Lung microvascular endothelial cell (primary cell): ENCODE data around the gene NCBP2. TPM values are rescaled to one million over a fixed set of nuclear protein-coding genes. Genes with fewer than 3 reads are reported as not detected.
"Not testable (repeated sequence)": the region's sequence is repeated elsewhere in the genome, so short reads cannot be mapped to it uniquely, and the experiment has no call there.

Experiments
- DNase-seq, 2 donors: peaks; one replicate each; pipeline versions ENCODE4 v3.0.0 to v3.0.0-alpha.2; 2010; ENCODE audit warnings: low read depth in 2 of 2
- total RNA-seq: library from RNA; depleted of rRNA; stranded (reverse); fragments of >200 nt; gene quantifications from 2 replicates; pipeline ENCODE4 v1.2.1, GENCODE V29; 2014

NCBP2 gene
- total RNA-seq, 1 donor from 2014 or later = 49.0 TPM

DNA sequence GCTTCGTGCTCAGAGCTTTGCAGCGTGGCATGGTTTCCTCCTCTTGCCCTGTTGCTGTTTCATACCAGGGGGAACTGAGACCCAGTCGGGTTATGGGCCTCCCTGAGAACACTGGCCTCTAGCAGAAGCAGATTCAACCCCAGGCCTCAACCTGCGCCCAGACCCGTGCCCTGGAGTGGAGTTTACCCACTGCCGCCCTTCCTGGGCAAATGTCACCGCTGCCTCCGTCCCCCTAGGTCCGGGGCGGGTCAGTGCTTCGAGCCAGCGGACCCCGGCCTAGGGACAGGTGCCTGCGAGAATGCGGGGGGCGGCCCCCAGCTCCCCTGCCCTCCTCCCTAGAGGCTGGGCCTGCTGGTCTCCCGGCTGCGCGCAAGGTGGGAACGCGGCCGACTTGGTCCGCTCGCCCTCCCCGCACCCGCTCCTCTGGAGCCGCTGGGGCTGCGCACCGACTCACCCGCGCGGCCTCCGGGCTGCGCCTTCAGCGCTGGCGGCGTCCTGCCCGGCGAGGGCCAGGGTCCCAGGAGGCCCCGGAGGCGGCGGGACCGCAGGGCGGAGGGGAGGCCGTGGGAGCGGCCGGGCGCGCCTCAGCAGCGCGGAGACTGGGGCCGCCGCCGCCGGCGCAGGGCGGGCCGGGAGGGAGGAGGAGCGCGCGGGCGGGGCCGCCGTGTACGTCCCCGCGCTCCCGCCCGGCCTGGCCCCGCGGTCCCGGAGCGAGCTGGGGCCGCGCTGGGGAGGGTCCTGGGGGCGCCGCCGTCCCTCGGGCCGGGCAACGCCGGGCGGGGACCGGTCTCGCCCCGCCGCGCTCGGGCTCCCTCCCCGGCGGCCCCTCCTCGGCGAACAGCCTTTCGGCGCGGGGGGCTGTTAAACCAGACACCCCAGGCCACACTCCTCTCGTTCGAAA, 26.2 kb upstream of the NCBP2 start, which contains the start of gene PIGZ:
PIGZ (minus strand) TSS at position 601 of the 901 bp plus-strand sequence. CDS start 16,802 bp downstream, outside the sequence.
- DNase-seq = peak; percentile 48 to 53

DNA sequence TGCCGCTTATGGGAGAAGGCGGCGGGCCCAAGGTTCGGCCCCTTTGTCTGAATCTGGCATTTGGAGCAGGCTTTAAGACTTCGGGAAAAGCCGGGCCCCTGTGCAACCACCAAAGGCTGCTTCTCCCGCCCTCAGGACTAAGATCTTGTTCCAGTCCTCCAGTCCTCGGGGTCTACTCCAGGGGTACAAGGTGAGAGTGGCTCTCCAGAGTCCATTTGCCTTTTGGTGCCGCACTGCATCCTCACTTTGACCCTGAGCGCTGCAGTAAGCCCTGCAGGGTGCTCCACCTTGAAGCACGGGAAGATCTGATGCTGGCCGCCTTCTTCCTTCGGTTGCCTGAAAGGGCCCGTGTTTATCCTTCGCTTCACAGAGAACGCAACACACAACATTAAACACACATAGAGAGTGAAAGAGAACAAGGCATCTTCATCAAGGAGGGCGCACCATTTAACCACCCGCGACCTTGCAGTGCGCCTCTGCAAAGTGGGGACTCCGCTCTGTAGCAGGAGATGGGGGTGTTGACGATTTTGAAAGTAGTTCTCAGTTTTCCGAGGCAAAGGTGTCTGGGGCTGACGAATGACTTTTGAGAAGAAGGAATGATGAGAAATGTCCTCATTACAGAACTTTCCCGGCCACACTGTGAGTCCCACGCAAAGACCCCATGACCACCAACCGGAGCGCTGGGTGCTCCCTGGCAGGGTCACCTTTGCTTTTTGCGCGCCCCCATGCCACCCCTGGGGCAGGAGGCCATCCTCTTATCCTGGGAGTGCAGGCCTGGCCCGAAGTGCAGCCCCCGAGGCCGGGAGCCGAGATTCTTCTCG, 25.3 kb upstream of the NCBP2 start:
- no peak for DNase-seq

GRCh38 chr3:196966526-196967401, 24.4 kb upstream of the NCBP2 start:
- no peak for DNase-seq

- no peak for DNase-seq
Measured at GRCh38 chr3:196965804-196966173, 23.5 kb upstream of the NCBP2 start.

DNA sequence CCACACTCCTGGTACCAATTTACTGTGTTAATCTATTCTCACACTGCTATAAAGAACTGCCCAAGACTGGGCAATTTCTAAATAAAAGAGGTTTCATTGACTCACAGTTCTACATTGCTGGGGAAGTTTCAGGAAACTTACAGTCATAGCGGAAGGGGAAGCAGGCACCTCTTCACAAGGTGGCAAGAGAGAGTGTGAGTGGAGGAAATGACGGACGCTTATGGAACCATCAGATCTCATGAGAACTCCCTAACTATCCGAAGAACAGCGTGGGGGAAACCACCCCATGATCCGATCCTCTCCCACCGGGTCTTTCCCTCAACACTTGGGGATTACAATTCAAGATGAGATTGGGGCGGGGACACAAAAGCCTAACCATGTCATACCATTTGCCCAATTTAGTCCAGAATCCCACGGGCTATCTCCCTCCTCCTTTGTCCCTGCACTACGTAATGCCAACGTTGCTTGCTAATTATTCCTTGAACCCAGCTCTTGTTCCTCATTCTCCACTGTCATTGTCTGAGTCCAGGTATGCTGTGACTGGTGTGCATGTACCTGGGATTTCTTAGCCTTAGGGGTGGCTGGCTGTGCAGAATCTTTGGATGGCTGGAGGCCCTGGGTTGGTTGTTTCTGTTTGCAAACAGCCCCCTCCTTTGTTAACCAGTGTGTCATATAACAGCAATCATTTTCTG, 22.9 kb upstream of the NCBP2 start:
- DNase-seq = no peak

GRCh38 chr3:196963631-196963953, 21.3 kb upstream of the NCBP2 start:
- DNase-seq = no peak

- DNase-seq = no peak
Measured at GRCh38 chr3:196962930-196963630, 20.8 kb upstream of the NCBP2 start.

GRCh38 chr3:196962108-196962929, 20.0 kb upstream of the NCBP2 start:
- DNase-seq = no peak

DNA sequence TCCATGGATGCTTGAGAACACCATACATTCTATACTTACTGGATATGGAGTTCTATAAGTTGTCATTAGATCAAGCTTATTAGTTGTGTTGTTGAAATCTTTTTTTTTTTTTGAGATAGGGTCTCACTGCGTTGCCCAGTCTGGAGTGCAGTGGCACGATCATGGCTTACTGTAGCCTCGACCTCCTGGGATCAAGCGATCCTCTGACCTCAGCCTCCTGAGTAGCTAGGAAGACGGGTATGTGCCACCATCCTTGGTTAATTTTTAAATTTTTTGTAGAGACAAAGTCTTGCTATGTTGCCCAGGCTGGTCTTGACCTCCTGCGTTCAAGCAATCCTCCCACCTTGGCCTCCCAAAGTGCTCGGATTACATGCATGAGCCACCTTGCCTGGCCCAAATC, 12.5 kb upstream of the NCBP2 start:
- no peak for DNase-seq

- DNase-seq = no peak
Measured at GRCh38 chr3:196951371-196951770, 9.0 kb upstream of the NCBP2 start.

- no peak for DNase-seq
Measured at GRCh38 chr3:196949750-196950149, 7.4 kb upstream of the NCBP2 start.

- DNase-seq = no peak
Measured at GRCh38 chr3:196949285-196949619, 6.9 kb upstream of the NCBP2 start.

DNA sequence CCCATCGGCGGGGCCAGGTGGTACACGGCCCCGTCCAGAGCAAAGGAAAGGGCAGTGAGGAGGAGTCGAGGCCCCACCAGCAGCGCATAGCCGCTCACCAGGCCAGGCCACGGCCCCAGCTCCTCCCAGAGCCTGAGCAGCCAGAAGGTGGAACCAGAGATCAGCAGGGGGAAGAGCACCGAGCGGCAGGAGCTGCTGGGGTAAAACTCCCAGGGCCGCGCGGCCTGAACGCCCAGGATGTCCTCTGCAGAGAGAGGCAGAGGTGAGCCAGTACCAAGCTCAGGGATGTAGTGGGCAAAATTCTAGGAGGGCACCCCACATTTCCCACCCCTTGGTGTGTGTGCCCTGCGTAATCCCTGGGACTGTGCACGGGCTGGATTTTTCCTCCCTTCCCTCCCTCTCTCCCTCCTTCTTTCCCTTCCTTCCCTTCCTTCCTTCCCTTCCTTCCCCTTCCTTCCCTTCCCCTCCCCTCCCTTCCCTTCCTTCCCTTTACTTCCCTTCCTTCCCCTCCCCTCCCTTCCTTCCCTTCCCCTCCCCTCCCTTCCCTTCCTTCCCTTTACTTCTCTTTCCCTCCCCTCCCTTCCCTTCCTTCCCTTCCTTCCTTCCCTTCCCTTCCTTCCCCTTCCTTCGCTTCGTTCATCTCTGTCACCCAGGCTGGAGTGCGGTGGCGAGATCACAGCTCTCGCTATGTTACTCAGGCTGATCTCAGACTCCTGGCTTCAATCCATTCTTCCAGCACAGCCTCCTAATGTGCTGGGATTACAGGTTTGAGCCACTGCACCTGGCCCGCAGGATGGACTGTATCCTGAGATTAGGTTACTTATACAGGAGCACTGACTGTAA, 6.3 kb upstream of the NCBP2 start:
- DNase-seq = no peak

DNA sequence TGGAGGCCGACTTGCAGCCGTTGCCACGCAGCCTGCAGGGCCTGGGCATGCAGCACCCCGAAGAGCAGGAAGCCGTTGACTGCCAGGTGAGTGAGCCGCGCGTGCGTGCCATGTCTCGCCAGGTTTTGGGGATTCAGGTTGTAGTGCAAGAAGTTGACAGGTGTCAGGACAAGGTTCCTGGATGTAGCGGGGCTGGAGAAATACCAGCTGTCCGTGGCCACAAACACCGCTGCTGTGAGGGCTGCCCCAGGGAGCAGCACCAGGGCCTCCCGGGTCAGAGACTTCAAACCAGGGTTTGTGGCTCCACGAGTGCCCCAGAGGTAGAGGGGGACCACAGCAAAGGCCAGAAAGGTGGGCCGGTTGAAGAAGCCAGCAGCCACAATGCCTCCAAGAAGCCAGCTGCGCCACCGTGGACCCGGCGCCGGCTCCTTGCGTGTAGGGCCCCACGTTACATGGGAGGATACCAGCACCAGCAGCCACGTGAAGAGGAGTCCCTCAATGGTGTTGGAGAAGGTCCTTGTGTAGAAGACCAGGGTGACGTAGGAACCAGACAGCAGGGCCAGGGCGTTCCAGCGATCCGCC, 5.6 kb upstream of the NCBP2 start:
- no peak for DNase-seq

GRCh38 chr3:196947136-196947859, 5.0 kb upstream of the NCBP2 start:
- no peak for DNase-seq

GRCh38 chr3:196944037-196944790, 1.9 kb upstream of the NCBP2 start:
- DNase-seq = not testable (repeated sequence)

DNA sequence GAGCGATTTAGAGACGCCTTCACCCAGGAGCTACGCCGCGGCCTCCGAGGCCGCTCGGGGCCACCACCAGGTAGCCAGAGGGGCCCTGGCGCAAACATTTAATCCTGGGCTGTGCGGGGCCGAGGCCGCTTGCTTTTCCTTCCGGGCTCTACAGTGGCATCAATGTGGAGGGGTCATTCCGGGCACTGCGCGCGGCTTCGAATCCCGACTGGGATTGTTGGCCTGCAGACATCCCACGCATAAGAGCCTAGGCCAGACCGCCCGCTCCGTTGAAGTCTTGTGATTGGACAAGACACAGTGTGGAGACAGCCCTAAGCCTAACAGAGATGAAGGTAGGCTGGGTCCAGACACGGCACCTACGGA, 568 bp upstream of the NCBP2 start:
- no peak for DNase-seq
